ENCODE results near the gene TMEM248.

- TF ChIP-seq SUZ12 (IDR thresholded peaks at IDR 0.05; ENCODE audit: extremely low read depth, insufficient read depth, insufficient read length) (no peak), ZNF274 (IDR thresholded peaks at IDR 0.05; ENCODE audit: low read depth, low read length) (no peak)
These were observed 18.2 kb upstream of the TMEM248 start for GRCh38 chr7:66902844-66903180.
